ENCODE results near the gene GOLT1A.
A peak's percentile ranks its signal among the peaks of the same experiment; 100 is the strongest.

Gene GOLT1A

GRCh38 chr1:204213668-204214662, at the start of gene GOLT1A:
TSS of gene GOLT1A (minus strand) at chr1:204213988. CDS start at chr1:204213906, 82 bp downstream.
- peak; percentile 65 for DNase-seq (ENCODE audit: low spot score)

- no peak for DNase-seq (ENCODE audit: low spot score)
These were observed 49.6 kb upstream of the GOLT1A start for GRCh38 chr1:204263254-204263910.

GRCh38 chr1:204262506-204263253, 48.9 kb upstream of the GOLT1A start:
- no peak for DNase-seq (ENCODE audit: low spot score)

- no peak for DNase-seq (ENCODE audit: low spot score)
These were observed 48.1 kb upstream of the GOLT1A start for GRCh38 chr1:204261746-204262505.

- DNase-seq (ENCODE audit: low spot score), result no peak
These were observed 47.5 kb upstream of the GOLT1A start for GRCh38 chr1:204261266-204261665.

GRCh38 chr1:204260601-204261197, 46.9 kb upstream of the GOLT1A start:
- no peak for DNase-seq (ENCODE audit: low spot score)

GRCh38 chr1:204259782-204260181, 46.0 kb upstream of the GOLT1A start:
- no peak for DNase-seq (ENCODE audit: low spot score)

GRCh38 chr1:204259196-204259595, 45.4 kb upstream of the GOLT1A start:
- DNase-seq (ENCODE audit: low spot score), result no peak

GRCh38 chr1:204258213-204259115, 44.7 kb upstream of the GOLT1A start:
- peak; percentile 61 for DNase-seq (ENCODE audit: low spot score)

GRCh38 chr1:204257446-204257845, 43.7 kb upstream of the GOLT1A start:
- no peak for DNase-seq (ENCODE audit: low spot score)

GRCh38 chr1:204256531-204256930, 42.7 kb upstream of the GOLT1A start:
- no peak for DNase-seq (ENCODE audit: low spot score)

- peak; percentile 24 for DNase-seq (ENCODE audit: low spot score)
These were observed 42.2 kb upstream of the GOLT1A start for GRCh38 chr1:204255966-204256365.

- DNase-seq (ENCODE audit: low spot score), result no peak
These were observed 41.4 kb upstream of the GOLT1A start for GRCh38 chr1:204255225-204255624.

- DNase-seq (ENCODE audit: low spot score), result no peak
These were observed 40.4 kb upstream of the GOLT1A start for GRCh38 chr1:204254031-204254661.

- no peak for DNase-seq (ENCODE audit: low spot score)
These were observed 38.3 kb upstream of the GOLT1A start for GRCh38 chr1:204251926-204252689.

- no peak for DNase-seq (ENCODE audit: low spot score)
These were observed 37.5 kb upstream of the GOLT1A start for GRCh38 chr1:204251286-204251685.

- no peak for DNase-seq (ENCODE audit: low spot score)
These were observed 36.7 kb upstream of the GOLT1A start for GRCh38 chr1:204250428-204251030.

GRCh38 chr1:204249736-204250427, 36.1 kb upstream of the GOLT1A start:
- no peak for DNase-seq (ENCODE audit: low spot score)

Measured in kidney capillary endothelial cell (primary cell).